HepG2 (cell line): Measurements from ENCODE around the gene GABBR2. TPM values are rescaled to one million over a fixed set of nuclear protein-coding genes. Genes with fewer than 3 reads are reported as not detected.

Source experiments
- ATAC-seq: fragments of 200-7000 bp; cut with Tn5 transposase; 3 replicates; pipeline ENCODE4 v1.9.1; 2020; ENCODE audit warnings: mild to moderate bottlenecking, moderate library complexity
- BruUV-seq: library from RNA; stranded (reverse); fragments of 400-500 nt; replicated peaks from 2 replicates; lab custom pipeline; 2021; lab: Mats Ljungman, UMichigan
- CTCF ChIA-PET: fragments of 300-600 bp; formaldehyde crosslinking; extraction: SDS; loops from one replicate; lab custom pipeline; 2021; ENCODE audit warnings: low total read pairs, inconsistent platforms, low intra/inter-chr PET ratio; lab: Yijun Ruan, JAX
- POLR2A ChIA-PET: fragments of 350-600 bp; sonication (Branson Sonifier 250); formaldehyde crosslinking; loops from one replicate; lab custom pipeline; 2020; ENCODE audit warnings: antibody characterized with exemption, inconsistent platforms; lab: Yijun Ruan, JAX
- DNase-seq: peaks from one replicate; pipeline ENCODE4 v3.0.0-alpha.2; 2015; ENCODE audit warnings: low spot score
- FAIRE-seq: peaks from 3 replicates; lab custom pipeline; 2011; peaks lifted over from hg19 to GRCh38; lab: Jason Lieb, UNC
- H2AFZ ChIP-seq: one replicate; pipeline ENCODE4 v1.6.1; 2011; ENCODE audit warnings: low read length, inconsistent platforms
- H3K27ac ChIP-seq: fragments of 300-600 bp; 3 replicates; pipeline ENCODE4 v1.8.0; 2011; ENCODE audit warnings: mixed run types, mild to moderate bottlenecking, mixed read lengths, low read length, inconsistent platforms; ENCODE audit not compliant: insufficient read depth; ENCODE audit errors: extremely low read length
- H3K27me3 ChIP-seq, 2 experiments: fragments of 200-600 bp in 1 of 2; 2 replicates in 1 of 2; 3 replicates in 1 of 2; pipeline versions ENCODE4 v1.6.0 to v1.8.0; 2011; ENCODE audit warnings: low read length in 2 of 2, mild to moderate bottlenecking in 2 of 2, moderate library complexity in 2 of 2, inconsistent platforms in 1 of 2; ENCODE audit not compliant: insufficient read depth in 2 of 2, control insufficient read depth in 1 of 2
- H3K36me3 ChIP-seq, 2 experiments: fragments of 200-600 bp in 1 of 2; replicated peaks in 1 of 2; 2 replicates in 1 of 2; 3 replicates in 1 of 2; pipeline versions ENCODE4 v1.5.1 to v1.8.0; 2011; ENCODE audit warnings: low read length in 2 of 2, inconsistent platforms in 1 of 2; ENCODE audit not compliant: insufficient read depth in 2 of 2, control insufficient read depth in 1 of 2
- H3K4me1 ChIP-seq: 2 replicates; pipeline ENCODE4 v1.5.1; 2012; ENCODE audit warnings: low read length, inconsistent platforms; ENCODE audit not compliant: insufficient read depth
- H3K4me2 ChIP-seq: 2 replicates; pipeline ENCODE4 v1.6.0; 2011; ENCODE audit warnings: low read depth, low read length, inconsistent platforms
- H3K4me3 ChIP-seq, 3 experiments: fragments of 200-600 bp in 1 of 3; sonication (generic), shearing (Covaris generic) in 1 of 3; replicated peaks in 1 of 3; 2 replicates each; pipeline ENCODE4 v1.5.1; 2011 to 2016; ENCODE audit warnings: low read length in 3 of 3, inconsistent platforms in 2 of 3, low read depth in 2 of 3, mild to moderate bottlenecking in 2 of 3, control low read depth in 1 of 3, mixed read lengths in 1 of 3; ENCODE audit not compliant: insufficient read depth in 1 of 3
- H3K79me2 ChIP-seq: one replicate; pipeline ENCODE4 v1.6.1; 2011; ENCODE audit warnings: low read length, inconsistent platforms; ENCODE audit not compliant: insufficient read depth
- H3K9ac ChIP-seq: 2 replicates; pipeline ENCODE4 v1.6.0; 2011; ENCODE audit warnings: mild to moderate bottlenecking, low read depth, low read length, inconsistent platforms; ENCODE audit not compliant: insufficient read depth
- H3K9me3 ChIP-seq: 2 replicates; pipeline ENCODE4 v1.5.1; 2012; ENCODE audit warnings: mild to moderate bottlenecking, low read length
- H4K20me1 ChIP-seq: 2 replicates; pipeline ENCODE4 v1.6.0; 2011; ENCODE audit warnings: inconsistent platforms, mild to moderate bottlenecking, low read length, moderate library complexity; ENCODE audit not compliant: insufficient read depth
- ATRX ChIP-seq: sonication (generic); formaldehyde crosslinking; IDR thresholded peaks from 2 replicates; pipeline ENCODE4 v1.4.0; 2020; ENCODE audit warnings: missing genetic modification reagents, borderline replicate concordance
- DNMT3B ChIP-seq: conservative IDR thresholded peaks from 2 replicates; pipeline ENCODE4 v1.6.1; 2016; ENCODE audit warnings: missing biosample characterization, control low read depth
- JARID2 ChIP-seq: sonication (generic); formaldehyde crosslinking; IDR thresholded peaks from 2 replicates; pipeline ENCODE4 v1.8.1; 2023; ENCODE audit warnings: missing genetic modification reagents, inconsistent platforms; ENCODE audit not compliant: insufficient replicate concordance
- KLF15 ChIP-seq: sonication (generic); formaldehyde crosslinking; IDR thresholded peaks from 2 replicates; pipeline ENCODE4 v1.8.1; 2023; ENCODE audit warnings: borderline replicate concordance, mild to moderate bottlenecking, inconsistent platforms, missing genetic modification reagents, mixed read lengths
- MEIS2 ChIP-seq: sonication (generic); formaldehyde crosslinking; IDR thresholded peaks from 2 replicates; pipeline ENCODE4 v1.9.0; 2021; ENCODE audit warnings: mild to moderate bottlenecking, missing genetic modification reagents
- XBP1 ChIP-seq: sonication (generic); formaldehyde crosslinking; IDR thresholded peaks from 2 replicates; pipeline ENCODE4 v1.5.0; 2020; ENCODE audit warnings: missing genetic modification reagents
- ZNF543 ChIP-seq: sonication (generic); formaldehyde crosslinking; IDR thresholded peaks from 2 replicates; pipeline ENCODE4 v1.4.0; 2020; ENCODE audit warnings: mild to moderate bottlenecking, missing genetic modification reagents
- ZNF75D ChIP-seq: sonication (generic); formaldehyde crosslinking; IDR thresholded peaks from 2 replicates; pipeline ENCODE4 v1.8.1; 2023; ENCODE audit warnings: missing genetic modification reagents, mild to moderate bottlenecking, borderline replicate concordance
- WGBS: methylation state at CpG from one replicate; pipeline ENCODE4 v1.1.6; 2017; ENCODE audit warnings: low lambda C conversion rate; 5-methylcytosine and 5-hydroxymethylcytosine counted together
- in situ Hi-C: cut with HindIII; loops from 2 replicates; pipeline ENCODE4 v1.10.0; 2017; ENCODE audit warnings: low pct_unique_long_range_greater_than_20kb; ENCODE audit not compliant: extremely low pct_ligation_motif_present
- intact Hi-C: fragments of 100-400 bp; cut with micrococcal nuclease; formaldehyde crosslinking; loops from one replicate; pipeline ENCODE4 v1.10.0; 2022; ENCODE audit not compliant: unreplicated experiment
- polyA plus RNA-seq, 8 experiments: library from polyadenylated mRNA; depleted of rRNA in 3 of 8; stranded (reverse) in 7 of 8; unstranded in 1 of 8; fragments of >200 nt; fragmentation: Illumina TruSeq in 4 of 8; extraction: Trizol in 4 of 8; gene quantifications; 2 replicates each; pipeline versions ENCODE4 v1.2.1 to v1.2.3, GENCODE V29; 2011 to 2016; ENCODE audit warnings: low read depth in 4 of 8, missing spikeins in 1 of 8, mixed read lengths in 1 of 8; ENCODE audit not compliant: insufficient read depth in 1 of 8
- total RNA-seq, 5 experiments: library from RNA; depleted of rRNA; stranded (reverse); fragments of >200 nt; fragmentation: Illumina TruSeq; extraction: Trizol; gene quantifications; 2 replicates each; pipeline ENCODE4 v1.2.3, GENCODE V29; 2016; ENCODE audit warnings: low read depth in 1 of 5
- TF ChIP-seq, protein P1 (sequence below): sonication (generic); formaldehyde crosslinking; IDR thresholded peaks from 2 replicates; pipeline ENCODE4 v1.8.1; 2023; ENCODE audit warnings: mild to moderate bottlenecking, missing genetic modification reagents

GABBR2 gene
- total and polyA plus RNA-seq, 2 of the 13 experiments (the other 11 are each of a cell fraction or from before 2014, with no cell fraction given), result 0.02 TPM; not detected in 1

GRCh38 chr9:98347642-98348041 lies 361.1 kb downstream of the GABBR2 start (continued):
- TF ChIP-seq MEIS2 (CRISPR knock-in tag), result no peak
- TF ChIP-seq KLF15 (CRISPR knock-in tag), result no peak

GRCh38 chr9:98345011-98345410 lies 363.7 kb downstream of the GABBR2 start:
- no peak overlapping the region for H3K4me3 ChIP-seq
- no TSS peak for BruUV-seq
- H4K20me1 ChIP-seq, result no peaks in the 10 kb centered on the region
- H3K9me3 ChIP-seq, result no peaks in the 10 kb centered on the region
- DNase-seq (no peak), FAIRE-seq (no peak), ATAC-seq (no peak)
- POLR2A ChIA-PET, result no interaction called here
- no peaks in the 10 kb centered on the region for H3K4me1 ChIP-seq
- in situ Hi-C loops (no loop called here), intact Hi-C loops (no loop called here)
- no peak overlapping the region for H3K27ac ChIP-seq
- H2AFZ ChIP-seq, result no peak overlapping the region
- no peak overlapping the region for H3K4me2 ChIP-seq
- H3K27me3 ChIP-seq, result peaks cover 1 to 5% of the 10 kb centered on the region in 2 experiments; a peak in 2 of 5 replicates
- H3K36me3 ChIP-seq, result no peaks in the 10 kb centered on the region
- CTCF ChIA-PET, result no interaction called here
- H3K9ac ChIP-seq, result no peak overlapping the region
- no peak for TF ChIP-seq ZNF75D (CRISPR knock-in tag)
- no peak for TF ChIP-seq ZNF543 (CRISPR knock-in tag)
- TF ChIP-seq, protein P1, sequence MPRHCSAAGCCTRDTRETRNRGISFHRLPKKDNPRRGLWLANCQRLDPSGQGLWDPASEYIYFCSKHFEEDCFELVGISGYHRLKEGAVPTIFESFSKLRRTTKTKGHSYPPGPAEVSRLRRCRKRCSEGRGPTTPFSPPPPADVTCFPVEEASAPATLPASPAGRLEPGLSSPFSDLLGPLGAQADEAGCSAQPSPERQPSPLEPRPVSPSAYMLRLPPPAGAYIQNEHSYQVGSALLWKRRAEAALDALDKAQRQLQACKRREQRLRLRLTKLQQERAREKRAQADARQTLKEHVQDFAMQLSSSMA (CRISPR knock-in tag), result no peak
- no peak for TF ChIP-seq XBP1 (CRISPR knock-in tag)
- no peak for TF ChIP-seq DNMT3B (CRISPR knock-in tag)
- no peak for TF ChIP-seq JARID2 (CRISPR knock-in tag)
- no peak for TF ChIP-seq ATRX (CRISPR knock-in tag)
- under 1% methylated on average over 6 of the region's 6 CpGs for WGBS
- H3K79me2 ChIP-seq, result no peaks in the 10 kb centered on the region
